K562 (cell line): ENCODE measurements around the gene KCP. TPM values are rescaled to one million over a fixed set of nuclear protein-coding genes. Genes with fewer than 3 reads are reported as not detected.

ENCODE experiments used
- ARHGAP35 ChIP-seq: fragments of 450-650 bp; IDR thresholded peaks from 2 replicates; pipeline ENCODE4 v1.6.1; 2018; ENCODE audit not compliant: partially characterized antibody
- BRF1 ChIP-seq: IDR thresholded peaks from 3 replicates; pipeline ENCODE4 v1.6.1; 2011; ENCODE audit warnings: borderline replicate concordance, mild to moderate bottlenecking; ENCODE audit not compliant: insufficient read length; ENCODE audit errors: extremely low read depth
- ELF4 ChIP-seq: fragments of 450-650 bp; formaldehyde crosslinking; IDR thresholded peaks from 2 replicates; pipeline ENCODE4 v1.4.0; 2022; ENCODE audit warnings: missing genetic modification characterization
- ESRRA ChIP-seq: fragments of 450-650 bp; IDR thresholded peaks from 2 replicates; pipeline ENCODE4 v1.6.1; 2014; ENCODE audit warnings: low read depth, mild to moderate bottlenecking, moderate library complexity, borderline replicate concordance
- EZH2 ChIP-seq: IDR thresholded peaks from 2 replicates; pipeline ENCODE4 v1.6.1; 2012; ENCODE audit warnings: low read depth, mild to moderate bottlenecking, inconsistent platforms, low read length, borderline replicate concordance
- HNRNPL ChIP-seq: fragments of 200-400 bp; formaldehyde crosslinking; IDR thresholded peaks from 2 replicates; pipeline ENCODE4 v1.6.1; 2017; ENCODE audit warnings: low read depth, mild to moderate bottlenecking, low read length
- KDM1A ChIP-seq, 2 experiments: fragments of 450-650 bp; IDR thresholded peaks; 2 replicates each; pipeline ENCODE4 v1.6.1; 2016; ENCODE audit warnings: mild to moderate bottlenecking in 2 of 2
- L3MBTL2 ChIP-seq: fragments of 450-650 bp; IDR thresholded peaks from 2 replicates; pipeline ENCODE4 v1.6.1; 2016; ENCODE audit warnings: mild to moderate bottlenecking, moderate library complexity
- NCOR1 ChIP-seq: fragments of 450-650 bp; IDR thresholded peaks from 2 replicates; pipeline ENCODE4 v1.6.1; 2016; ENCODE audit warnings: mild to moderate bottlenecking, moderate library complexity
- NFE2L1 ChIP-seq: fragments of 450-650 bp; IDR thresholded peaks from 2 replicates; pipeline ENCODE4 v1.6.1; 2016; ENCODE audit warnings: missing genetic modification characterization, low read depth, mild to moderate bottlenecking, missing compliant biosample characterization, moderate library complexity, borderline replicate concordance
- NFXL1 ChIP-seq: fragments of 450-650 bp; formaldehyde crosslinking; IDR thresholded peaks from 2 replicates; pipeline ENCODE4 v1.4.0; 2021; ENCODE audit warnings: mild to moderate bottlenecking
- SP2 ChIP-seq: IDR thresholded peaks from 2 replicates; pipeline ENCODE4 v1.6.1; 2011; ENCODE audit warnings: mild to moderate bottlenecking, low read depth, low read length, moderate library complexity; ENCODE audit not compliant: poor library complexity, severe bottlenecking; ENCODE audit errors: extremely low read depth
- SRF ChIP-seq, 2 experiments: fragments of 250-450, 450-650 bp in 1 of 2; sonication (Bioruptor Pico) in 1 of 2; sonication (generic) in 1 of 2; formaldehyde crosslinking; IDR thresholded peaks; 2 replicates each; pipeline versions ENCODE4 v1.5.0 to v1.5.1; 2020 to 2022; ENCODE audit warnings: mild to moderate bottlenecking in 1 of 2, missing genetic modification reagents in 1 of 2
- SRSF7 ChIP-seq: fragments of 200-400 bp; formaldehyde crosslinking; optimal IDR thresholded peaks from 2 replicates; pipeline ENCODE3; 2017; ENCODE audit warnings: mild to moderate bottlenecking, low read depth, low read length
- polyA plus RNA-seq, 8 experiments: library from polyadenylated mRNA; depleted of rRNA in 4 of 8; stranded (reverse) in 5 of 8; unstranded in 3 of 8; fragments of >200 nt; fragmentation: Nextera tagmentation in 2 of 8; fragmentation: Illumina TruSeq in 1 of 8; extraction: Ambion mirVana in 2 of 8; extraction: Trizol in 1 of 8; gene quantifications; 2 replicates each; pipeline versions ENCODE4 v1.2.1 to v1.2.3, GENCODE V29; 2011 to 2014; ENCODE audit warnings: inconsistent platforms in 1 of 8, missing spikeins in 1 of 8
- total RNA-seq, 7 experiments: library from RNA; depleted of rRNA in 6 of 7; stranded (reverse); fragments of >200 nt in 6 of 7; fragmentation: Illumina TruSeq in 2 of 7; extraction: Trizol in 2 of 7; gene quantifications; 2 replicates each; pipeline versions ENCODE4 v1.2.1 to v1.2.3, GENCODE V29; 2011 to 2021; ENCODE audit warnings: low replicate concordance in 1 of 7
- TF ChIP-seq, protein P1 (sequence below), 2 experiments: fragments of 450-650 bp in 1 of 2; IDR thresholded peaks; 2 replicates each; pipeline ENCODE4 v1.6.1; 2011 to 2017; ENCODE audit warnings: low read depth in 2 of 2, antibody characterized with exemption in 1 of 2, borderline replicate concordance in 1 of 2, low read length in 1 of 2, mild to moderate bottlenecking in 1 of 2, mixed read lengths in 1 of 2; ENCODE audit not compliant: control insufficient read depth in 1 of 2
- TF ChIP-seq, protein P2 (sequence below): fragments of 250-450 bp; sonication (Bioruptor Pico); IDR thresholded peaks from 2 replicates; pipeline ENCODE4 v1.9.0; 2021; ENCODE audit warnings: mild to moderate bottlenecking, inconsistent platforms
- TF ChIP-seq, protein P3 (sequence below), 2 experiments: fragments of 200-800 bp in 1 of 2; sonication (Bioruptor generic) in 1 of 2; sonication (generic) in 1 of 2; formaldehyde crosslinking in 1 of 2; IDR thresholded peaks in 1 of 2; conservative IDR thresholded peaks in 1 of 2; 2 replicates each; pipeline versions ENCODE4 v1.5.0 to v1.6.1; 2016 to 2020; ENCODE audit warnings: missing compliant biosample characterization in 1 of 2, missing genetic modification characterization in 1 of 2, missing genetic modification reagents in 1 of 2

The KCP gene
- total and polyA plus RNA-seq, 9 of the 15 experiments (the other 6 are each of a cell fraction or from before 2014, with no cell fraction given) = 0.06 to 0.17 (median 0.12) TPM; not detected in 3

DNA sequence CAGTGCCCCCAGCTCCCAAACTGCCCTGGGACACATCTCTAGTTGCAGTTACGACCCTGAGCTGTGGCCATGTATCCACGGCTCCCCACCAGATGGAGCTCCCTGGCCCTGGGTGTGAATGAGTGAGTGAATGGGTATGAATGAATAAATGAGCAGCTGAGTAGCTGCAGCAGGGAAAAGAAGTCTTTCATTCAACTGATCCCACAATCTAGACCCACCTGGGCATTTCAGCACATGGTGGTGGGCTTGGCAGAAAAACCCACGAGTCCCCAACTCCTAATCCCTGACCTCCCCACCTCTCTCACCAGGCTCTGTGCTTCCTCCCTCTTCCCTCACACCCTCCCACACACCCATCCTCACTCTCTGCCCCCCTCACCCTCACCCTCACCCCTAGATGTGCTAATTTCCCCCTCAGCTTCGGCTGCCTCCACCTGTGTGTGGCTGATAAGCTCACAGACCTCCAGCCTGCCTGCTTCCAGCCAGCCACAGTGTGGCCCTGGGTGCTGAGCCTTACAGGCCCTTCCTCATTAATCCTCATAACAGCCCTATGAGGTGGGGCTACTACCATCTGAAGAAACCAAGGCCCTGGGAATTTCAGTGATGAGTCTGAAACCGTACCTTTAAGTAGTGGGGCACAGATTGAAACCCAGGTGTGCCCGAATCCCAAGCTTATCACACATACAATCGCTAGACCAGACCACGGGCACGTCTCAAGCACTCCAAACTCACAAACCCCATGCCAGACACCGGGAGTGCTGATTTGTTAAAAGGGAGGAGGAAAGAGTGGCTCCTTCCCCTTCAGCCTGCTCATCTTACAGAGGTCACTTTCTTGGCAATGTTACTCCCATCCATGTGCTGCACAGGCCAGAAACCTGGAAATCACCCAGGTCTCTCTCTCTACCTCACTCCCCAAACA, 50.1 kb downstream of the KCP start (continued):
- no peak for TF ChIP-seq EZH2
- TF ChIP-seq SRSF7 = no peak
- TF ChIP-seq L3MBTL2 = 0 out of 2 replicates have a peak, but pooled peaks have one; percentile 23
- TF ChIP-seq ARHGAP35 = peak; percentile 3
- TF ChIP-seq HNRNPL = peak; percentile 73; the same call in 1 of the 2 replicates
- TF ChIP-seq NCOR1 = peak; percentile 97
- no peak for TF ChIP-seq NFE2L1 (tag)
- TF ChIP-seq KDM1A (IDR thresholded peaks at IDR 0.05) = peak; percentile 93 to 94
- peak; percentile 76; the same call in 1 of the 2 replicates for TF ChIP-seq NFXL1 (CRISPR knock-in tag)
- TF ChIP-seq BRF1 = no peak
- no peak for TF ChIP-seq SP2
- TF ChIP-seq, protein P1, sequence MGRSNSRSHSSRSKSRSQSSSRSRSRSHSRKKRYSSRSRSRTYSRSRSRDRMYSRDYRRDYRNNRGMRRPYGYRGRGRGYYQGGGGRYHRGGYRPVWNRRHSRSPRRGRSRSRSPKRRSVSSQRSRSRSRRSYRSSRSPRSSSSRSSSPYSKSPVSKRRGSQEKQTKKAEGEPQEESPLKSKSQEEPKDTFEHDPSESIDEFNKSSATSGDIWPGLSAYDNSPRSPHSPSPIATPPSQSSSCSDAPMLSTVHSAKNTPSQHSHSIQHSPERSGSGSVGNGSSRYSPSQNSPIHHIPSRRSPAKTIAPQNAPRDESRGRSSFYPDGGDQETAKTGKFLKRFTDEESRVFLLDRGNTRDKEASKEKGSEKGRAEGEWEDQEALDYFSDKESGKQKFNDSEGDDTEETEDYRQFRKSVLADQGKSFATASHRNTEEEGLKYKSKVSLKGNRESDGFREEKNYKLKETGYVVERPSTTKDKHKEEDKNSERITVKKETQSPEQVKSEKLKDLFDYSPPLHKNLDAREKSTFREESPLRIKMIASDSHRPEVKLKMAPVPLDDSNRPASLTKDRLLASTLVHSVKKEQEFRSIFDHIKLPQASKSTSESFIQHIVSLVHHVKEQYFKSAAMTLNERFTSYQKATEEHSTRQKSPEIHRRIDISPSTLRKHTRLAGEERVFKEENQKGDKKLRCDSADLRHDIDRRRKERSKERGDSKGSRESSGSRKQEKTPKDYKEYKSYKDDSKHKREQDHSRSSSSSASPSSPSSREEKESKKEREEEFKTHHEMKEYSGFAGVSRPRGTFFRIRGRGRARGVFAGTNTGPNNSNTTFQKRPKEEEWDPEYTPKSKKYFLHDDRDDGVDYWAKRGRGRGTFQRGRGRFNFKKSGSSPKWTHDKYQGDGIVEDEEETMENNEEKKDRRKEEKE (IDR thresholded peaks at IDR 0.05; ENCODE audit: borderline replicate concordance in 1 of 2, control insufficient read depth in 1 of 2, low read depth in 2 of 2, low read length in 1 of 2) = peak; percentile 49 to 80; a peak in 3 of 4 replicates
- 0 out of 2 replicates have a peak, but pooled peaks have one; percentile 14 for TF ChIP-seq ESRRA
- TF ChIP-seq, protein P2, sequence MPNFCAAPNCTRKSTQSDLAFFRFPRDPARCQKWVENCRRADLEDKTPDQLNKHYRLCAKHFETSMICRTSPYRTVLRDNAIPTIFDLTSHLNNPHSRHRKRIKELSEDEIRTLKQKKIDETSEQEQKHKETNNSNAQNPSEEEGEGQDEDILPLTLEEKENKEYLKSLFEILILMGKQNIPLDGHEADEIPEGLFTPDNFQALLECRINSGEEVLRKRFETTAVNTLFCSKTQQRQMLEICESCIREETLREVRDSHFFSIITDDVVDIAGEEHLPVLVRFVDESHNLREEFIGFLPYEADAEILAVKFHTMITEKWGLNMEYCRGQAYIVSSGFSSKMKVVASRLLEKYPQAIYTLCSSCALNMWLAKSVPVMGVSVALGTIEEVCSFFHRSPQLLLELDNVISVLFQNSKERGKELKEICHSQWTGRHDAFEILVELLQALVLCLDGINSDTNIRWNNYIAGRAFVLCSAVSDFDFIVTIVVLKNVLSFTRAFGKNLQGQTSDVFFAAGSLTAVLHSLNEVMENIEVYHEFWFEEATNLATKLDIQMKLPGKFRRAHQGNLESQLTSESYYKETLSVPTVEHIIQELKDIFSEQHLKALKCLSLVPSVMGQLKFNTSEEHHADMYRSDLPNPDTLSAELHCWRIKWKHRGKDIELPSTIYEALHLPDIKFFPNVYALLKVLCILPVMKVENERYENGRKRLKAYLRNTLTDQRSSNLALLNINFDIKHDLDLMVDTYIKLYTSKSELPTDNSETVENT (CRISPR knock-in tag) = 0 out of 2 replicates have a peak, but pooled peaks have one; percentile 8
- peak; percentile 95 for TF ChIP-seq ELF4 (CRISPR knock-in tag)
- TF ChIP-seq, protein P3, sequence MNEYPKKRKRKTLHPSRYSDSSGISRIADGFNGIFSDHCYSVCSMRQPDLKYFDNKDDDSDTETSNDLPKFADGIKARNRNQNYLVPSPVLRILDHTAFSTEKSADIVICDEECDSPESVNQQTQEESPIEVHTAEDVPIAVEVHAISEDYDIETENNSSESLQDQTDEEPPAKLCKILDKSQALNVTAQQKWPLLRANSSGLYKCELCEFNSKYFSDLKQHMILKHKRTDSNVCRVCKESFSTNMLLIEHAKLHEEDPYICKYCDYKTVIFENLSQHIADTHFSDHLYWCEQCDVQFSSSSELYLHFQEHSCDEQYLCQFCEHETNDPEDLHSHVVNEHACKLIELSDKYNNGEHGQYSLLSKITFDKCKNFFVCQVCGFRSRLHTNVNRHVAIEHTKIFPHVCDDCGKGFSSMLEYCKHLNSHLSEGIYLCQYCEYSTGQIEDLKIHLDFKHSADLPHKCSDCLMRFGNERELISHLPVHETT (CRISPR knock-in tag; conservative IDR thresholded peaks at IDR 0.05 in 1 of 2, IDR thresholded peaks at IDR 0.05 in 1 of 2) = no peak
- peak; percentile 10 to 25; a peak in 1 of 4 replicates for TF ChIP-seq SRF (CRISPR knock-in tag; IDR thresholded peaks at IDR 0.05)
